ENCODE results near the gene MBNL1. TPM values are rescaled to one million over a fixed set of nuclear protein-coding genes. Genes with fewer than 3 reads are reported as not detected.
"Not testable (repeated sequence)": the region's sequence is repeated elsewhere in the genome, so short reads cannot be mapped to it uniquely, and the experiment has no call there.

The MBNL1 gene
- total and polyA plus RNA-seq, 2 donors = 113 to 300 TPM

DNA sequence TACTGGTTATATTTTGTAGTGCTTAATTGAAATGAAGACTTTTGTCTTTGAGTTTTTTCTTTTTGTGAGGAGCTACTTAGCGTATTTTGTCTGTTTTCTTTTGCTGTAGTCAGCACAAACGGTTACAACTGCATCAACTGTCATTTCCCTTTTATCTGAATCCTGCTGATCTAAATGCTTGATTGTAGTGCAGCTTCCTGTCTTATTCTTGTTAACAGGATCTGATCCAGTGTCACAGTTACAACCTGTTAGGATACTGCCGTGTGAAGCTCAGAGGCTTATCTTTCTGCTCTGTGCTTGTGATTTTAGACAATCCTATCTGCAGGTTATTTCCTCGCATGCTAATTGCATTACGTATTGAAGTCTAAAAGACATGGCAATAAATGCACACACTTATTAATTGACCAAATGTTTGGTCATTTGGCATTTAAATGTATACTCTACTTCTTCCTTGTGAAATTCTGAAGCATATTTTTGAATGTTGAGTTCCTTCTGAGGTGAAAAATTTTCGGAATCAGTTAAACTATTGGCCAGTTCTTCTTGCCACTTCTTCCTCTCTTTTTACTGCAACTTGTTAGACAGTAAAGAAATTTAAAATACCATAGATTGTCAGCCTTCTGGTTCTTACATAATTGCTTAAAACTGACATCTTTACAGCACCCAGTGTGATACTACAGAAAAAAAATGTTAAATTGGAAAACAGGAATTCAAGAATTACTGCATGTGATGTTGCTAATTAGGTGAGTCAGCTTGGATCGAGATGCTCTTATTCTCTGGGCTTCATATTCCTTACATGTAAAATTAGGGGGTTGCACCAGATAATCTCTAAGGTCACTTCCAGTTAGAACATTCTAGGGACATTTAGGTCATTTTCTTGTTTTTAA lies 168.2 kb downstream of the MBNL1 start:
- no peak overlapping the region for H3K27ac ChIP-seq (ENCODE audit: low read depth)
- WGBS = 63% methylated on average over 7 of the region's 7 CpGs
- no peaks in the 10 kb centered on the region for H3K4me1 ChIP-seq (ENCODE audit: insufficient read depth)
- no peak overlapping the region for H3K4me3 ChIP-seq (ENCODE audit: low read depth, low read length)
- no peak for DNase-seq (ENCODE audit: extremely low spot score)
- H3K36me3 ChIP-seq (ENCODE audit: insufficient read depth) = no peaks in the 10 kb centered on the region

DNA sequence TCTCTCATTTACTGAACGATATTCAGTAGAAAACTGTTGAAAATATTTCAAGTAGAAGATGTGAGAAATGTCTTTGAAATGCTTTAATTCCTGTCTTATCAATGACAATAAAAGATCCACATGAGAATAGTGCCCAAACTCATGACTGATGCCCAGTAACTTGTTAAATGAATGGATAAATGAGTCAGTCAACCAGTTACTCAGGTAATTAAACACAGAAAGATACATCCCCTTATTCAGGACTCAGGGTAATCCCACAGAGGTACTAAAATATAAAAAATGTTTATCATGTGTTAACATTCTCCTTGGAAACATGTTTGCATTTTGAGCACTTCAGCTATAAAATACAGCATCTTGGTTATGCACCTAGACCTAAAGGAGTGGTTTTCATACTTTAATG lies 169.5 kb downstream of the MBNL1 start:
- Histone ChIP-seq H3K4me1 (ENCODE audit: insufficient read depth) (no peaks in the 10 kb centered on the region), H3K27ac (ENCODE audit: low read depth) (no peak overlapping the region), H3K36me3 (ENCODE audit: insufficient read depth) (no peaks in the 10 kb centered on the region), H3K4me3 (ENCODE audit: low read depth, low read length) (no peak overlapping the region)
- no peak for DNase-seq (ENCODE audit: extremely low spot score)
- WGBS = 72% methylated on average over 1 of the region's 1 CpG

GRCh38 chr3:152438706-152439105 lies 170.0 kb downstream of the MBNL1 start:
- Histone ChIP-seq H3K36me3 (ENCODE audit: insufficient read depth) (no peaks in the 10 kb centered on the region), H3K4me3 (ENCODE audit: low read depth, low read length) (no peak overlapping the region), H3K4me1 (ENCODE audit: insufficient read depth) (no peaks in the 10 kb centered on the region), H3K27ac (ENCODE audit: low read depth) (no peak overlapping the region)
- DNase-seq (ENCODE audit: extremely low spot score) = no peak
- WGBS = 79% methylated on average over 6 of the region's 6 CpGs

- not testable (repeated sequence) for DNase-seq (ENCODE audit: extremely low spot score); H3K4me1 ChIP-seq (ENCODE audit: insufficient read depth); H3K27ac ChIP-seq (ENCODE audit: low read depth); H3K36me3 ChIP-seq (ENCODE audit: insufficient read depth); H3K4me3 ChIP-seq (ENCODE audit: low read depth, low read length)
- WGBS = 88% methylated on average over 5 of the region's 5 CpGs
Observed at GRCh38 chr3:152440243-152440642, 171.5 kb downstream of the MBNL1 start.

GRCh38 chr3:152443212-152444023 lies 174.7 kb downstream of the MBNL1 start:
- no peak overlapping the region for H3K4me3 ChIP-seq (ENCODE audit: low read depth, low read length)
- WGBS = 59% methylated on average over 3 of the region's 3 CpGs
- no peak for DNase-seq (ENCODE audit: extremely low spot score)
- H3K36me3 ChIP-seq (ENCODE audit: insufficient read depth) = no peaks in the 10 kb centered on the region
- no peaks in the 10 kb centered on the region for H3K4me1 ChIP-seq (ENCODE audit: insufficient read depth)
- peak overlapping the region; percentile 23 for H3K27ac ChIP-seq (ENCODE audit: low read depth)

DNA sequence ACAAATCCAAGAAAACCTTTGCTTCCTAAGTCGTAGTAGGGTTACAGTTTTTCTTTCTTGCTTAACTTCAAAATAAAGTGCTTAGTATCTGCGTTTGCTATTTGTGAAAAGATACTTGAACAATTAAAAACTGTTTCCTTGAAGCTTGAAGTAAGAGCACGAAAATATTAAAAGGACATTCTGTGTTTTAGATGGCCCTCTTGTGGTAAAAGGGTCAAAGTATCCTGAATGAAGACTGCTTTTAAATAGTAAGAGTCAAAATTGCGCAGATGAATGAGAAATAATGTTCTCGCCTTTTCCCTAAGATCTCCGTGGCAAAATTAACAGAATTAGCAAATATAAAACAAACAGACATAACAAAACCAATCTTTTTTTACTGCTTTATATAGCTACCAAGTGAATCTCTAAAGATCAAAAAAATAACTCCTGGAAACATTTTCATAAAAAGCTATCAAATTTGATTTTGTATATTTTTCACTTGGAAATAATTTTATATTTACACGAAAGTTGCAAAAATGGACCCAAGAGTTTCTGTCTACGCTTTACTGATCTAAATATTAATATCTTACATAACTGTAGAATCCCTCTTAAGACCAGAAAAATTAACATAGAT lies 175.4 kb downstream of the MBNL1 start:
- H3K27ac ChIP-seq (ENCODE audit: low read depth) = no peak overlapping the region
- H3K36me3 ChIP-seq (ENCODE audit: insufficient read depth) = no peaks in the 10 kb centered on the region
- no peak overlapping the region for H3K4me3 ChIP-seq (ENCODE audit: low read depth, low read length)
- no peaks in the 10 kb centered on the region for H3K4me1 ChIP-seq (ENCODE audit: insufficient read depth)
- WGBS = 35% methylated on average over 8 of the region's 8 CpGs
- DNase-seq (ENCODE audit: extremely low spot score) = no peak

DNA sequence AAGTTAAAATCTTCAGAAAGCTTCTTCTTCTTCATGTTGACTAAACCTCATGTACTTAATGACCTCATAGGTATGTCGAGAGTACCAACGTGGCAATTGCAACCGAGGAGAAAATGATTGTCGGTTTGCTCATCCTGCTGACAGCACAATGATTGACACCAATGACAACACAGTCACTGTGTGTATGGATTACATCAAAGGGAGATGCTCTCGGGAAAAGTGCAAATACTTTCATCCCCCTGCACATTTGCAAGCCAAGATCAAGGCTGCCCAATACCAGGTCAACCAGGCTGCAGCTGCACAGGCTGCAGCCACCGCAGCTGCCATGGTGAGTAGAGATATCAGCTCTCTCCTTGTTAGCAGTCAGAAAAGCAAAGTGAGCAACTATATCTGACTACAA lies 176.5 kb downstream of the MBNL1 start:
- H3K36me3 ChIP-seq (ENCODE audit: insufficient read depth) = no peaks in the 10 kb centered on the region
- no peak overlapping the region for H3K27ac ChIP-seq (ENCODE audit: low read depth)
- H3K4me1 ChIP-seq (ENCODE audit: insufficient read depth) = no peaks in the 10 kb centered on the region
- WGBS = 83% methylated on average over 6 of the region's 6 CpGs
- DNase-seq (ENCODE audit: extremely low spot score) = no peak
- no peak overlapping the region for H3K4me3 ChIP-seq (ENCODE audit: low read depth, low read length)

- DNase-seq (ENCODE audit: extremely low spot score) = no peak
- WGBS = 73% methylated on average over 7 of the region's 7 CpGs
- Histone ChIP-seq H3K27ac (ENCODE audit: low read depth) (no peak overlapping the region), H3K36me3 (ENCODE audit: insufficient read depth) (no peaks in the 10 kb centered on the region), H3K4me3 (ENCODE audit: low read depth, low read length) (no peak overlapping the region), H3K4me1 (ENCODE audit: insufficient read depth) (no peaks in the 10 kb centered on the region)
Observed at GRCh38 chr3:152446495-152446894, 177.8 kb downstream of the MBNL1 start.

GRCh38 chr3:152447511-152447910 lies 178.8 kb downstream of the MBNL1 start:
- Histone ChIP-seq H3K4me3 (ENCODE audit: low read depth, low read length) (no peak overlapping the region), H3K36me3 (ENCODE audit: insufficient read depth) (peaks cover under 1% of the 10 kb centered on the region), H3K4me1 (ENCODE audit: insufficient read depth) (no peaks in the 10 kb centered on the region), H3K27ac (ENCODE audit: low read depth) (no peak overlapping the region)
- DNase-seq (ENCODE audit: extremely low spot score) = no peak
- WGBS = 87% methylated on average over 3 of the region's 3 CpGs

GRCh38 chr3:152448091-152448490 lies 179.4 kb downstream of the MBNL1 start:
- H3K4me1 ChIP-seq (ENCODE audit: insufficient read depth) = no peaks in the 10 kb centered on the region
- peaks cover 2% of the 10 kb centered on the region for H3K36me3 ChIP-seq (ENCODE audit: insufficient read depth)
- no peak overlapping the region for H3K27ac ChIP-seq (ENCODE audit: low read depth)
- H3K4me3 ChIP-seq (ENCODE audit: low read depth, low read length) = no peak overlapping the region
- no peak for DNase-seq (ENCODE audit: extremely low spot score)
- 84% methylated on average over 1 of the region's 1 CpG for whole genome bisulfite sequencing

- 100% methylated on average over 1 of the region's 1 CpG for WGBS
- Histone ChIP-seq H3K4me1 (ENCODE audit: insufficient read depth) (no peaks in the 10 kb centered on the region), H3K36me3 (ENCODE audit: insufficient read depth) (peaks cover 2% of the 10 kb centered on the region), H3K4me3 (ENCODE audit: low read depth, low read length) (no peak overlapping the region), H3K27ac (ENCODE audit: low read depth) (no peak overlapping the region)
- DNase-seq (ENCODE audit: extremely low spot score) = no peak
Observed at GRCh38 chr3:152452318-152452717, 183.6 kb downstream of the MBNL1 start.

- no peak overlapping the region for H3K27ac ChIP-seq (ENCODE audit: low read depth)
- DNase-seq (ENCODE audit: extremely low spot score) = no peak
- WGBS = 39% methylated on average over 6 of the region's 6 CpGs
- no peak overlapping the region for H3K4me3 ChIP-seq (ENCODE audit: low read depth, low read length)
- peaks cover 2% of the 10 kb centered on the region for H3K36me3 ChIP-seq (ENCODE audit: insufficient read depth)
- H3K4me1 ChIP-seq (ENCODE audit: insufficient read depth) = no peaks in the 10 kb centered on the region
Observed at GRCh38 chr3:152454076-152454875, 185.5 kb downstream of the MBNL1 start.

- DNase-seq (ENCODE audit: extremely low spot score) = no peak
- Histone ChIP-seq H3K27ac (ENCODE audit: low read depth) (no peak overlapping the region), H3K4me3 (ENCODE audit: low read depth, low read length) (no peak overlapping the region), H3K4me1 (ENCODE audit: insufficient read depth) (no peaks in the 10 kb centered on the region), H3K36me3 (ENCODE audit: insufficient read depth) (peaks cover 4% of the 10 kb centered on the region)
- WGBS = 99% methylated on average over 8 of the region's 8 CpGs
Observed at GRCh38 chr3:152455989-152456388, 187.3 kb downstream of the MBNL1 start.
